ENCODE data around the gene GNG14.

DNA sequence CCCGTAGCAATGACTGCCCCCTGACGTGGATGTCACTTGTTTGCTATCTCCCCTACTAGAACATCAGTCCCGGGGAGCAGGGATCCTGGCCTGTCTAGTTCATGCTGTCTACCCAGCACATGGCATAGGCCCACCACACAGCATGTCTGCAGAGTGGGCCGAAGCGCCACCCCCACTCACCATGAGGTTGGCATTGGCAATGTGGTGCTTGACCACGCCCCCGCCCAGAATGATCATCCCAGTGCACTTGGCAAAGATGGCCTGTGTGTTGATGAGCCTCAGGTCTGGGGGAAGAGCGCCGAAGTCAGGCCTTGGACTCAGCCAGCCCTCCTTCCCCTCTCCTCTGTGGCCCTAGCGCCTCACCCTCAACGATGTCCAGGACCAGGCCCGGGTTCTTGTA is 10.9 kb upstream of the GNG14 start:
- TF ChIP-seq, protein P1, sequence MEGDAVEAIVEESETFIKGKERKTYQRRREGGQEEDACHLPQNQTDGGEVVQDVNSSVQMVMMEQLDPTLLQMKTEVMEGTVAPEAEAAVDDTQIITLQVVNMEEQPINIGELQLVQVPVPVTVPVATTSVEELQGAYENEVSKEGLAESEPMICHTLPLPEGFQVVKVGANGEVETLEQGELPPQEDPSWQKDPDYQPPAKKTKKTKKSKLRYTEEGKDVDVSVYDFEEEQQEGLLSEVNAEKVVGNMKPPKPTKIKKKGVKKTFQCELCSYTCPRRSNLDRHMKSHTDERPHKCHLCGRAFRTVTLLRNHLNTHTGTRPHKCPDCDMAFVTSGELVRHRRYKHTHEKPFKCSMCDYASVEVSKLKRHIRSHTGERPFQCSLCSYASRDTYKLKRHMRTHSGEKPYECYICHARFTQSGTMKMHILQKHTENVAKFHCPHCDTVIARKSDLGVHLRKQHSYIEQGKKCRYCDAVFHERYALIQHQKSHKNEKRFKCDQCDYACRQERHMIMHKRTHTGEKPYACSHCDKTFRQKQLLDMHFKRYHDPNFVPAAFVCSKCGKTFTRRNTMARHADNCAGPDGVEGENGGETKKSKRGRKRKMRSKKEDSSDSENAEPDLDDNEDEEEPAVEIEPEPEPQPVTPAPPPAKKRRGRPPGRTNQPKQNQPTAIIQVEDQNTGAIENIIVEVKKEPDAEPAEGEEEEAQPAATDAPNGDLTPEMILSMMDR (IDR thresholded peaks at IDR 0.05; ENCODE audit: extremely low read depth in 1 of 2, insufficient read depth in 1 of 2, low read depth in 1 of 2, low read length in 2 of 2) = no peak
- TF ChIP-seq POLR2AphosphoS5 (IDR thresholded peaks at IDR 0.05; ENCODE audit: insufficient read depth, low read depth, low read length) (no peak), EZH2 (IDR thresholded peaks at IDR 0.05; ENCODE audit: borderline replicate concordance, low read depth, low read length, severe bottlenecking) (no peak), MYC (IDR thresholded peaks at IDR 0.05; ENCODE audit: low read depth, low read length) (no peak), JUN (IDR thresholded peaks at IDR 0.05; ENCODE audit: borderline replicate concordance, insufficient read depth, insufficient read length, low read depth) (no peak), POLR2A (IDR thresholded peaks at IDR 0.05; ENCODE audit: low read depth, low read length) (no peak), FOS (IDR thresholded peaks at IDR 0.05; ENCODE audit: borderline replicate concordance, insufficient read depth, low read length) (no peak)
- TF ChIP-seq, protein P2, sequence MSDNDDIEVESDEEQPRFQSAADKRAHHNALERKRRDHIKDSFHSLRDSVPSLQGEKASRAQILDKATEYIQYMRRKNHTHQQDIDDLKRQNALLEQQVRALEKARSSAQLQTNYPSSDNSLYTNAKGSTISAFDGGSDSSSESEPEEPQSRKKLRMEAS (IDR thresholded peaks at IDR 0.05; ENCODE audit: insufficient read depth, insufficient read length) = no peak

Measured in endothelial cell of umbilical vein (primary cell).